GM18498 (cell line): Measurements from ENCODE around the gene NKAIN2.
"Not testable (repeated sequence)": the region's sequence is repeated elsewhere in the genome, so short reads cannot be mapped to it uniquely, and the experiment has no call there.

ENCODE experiments used
- ATAC-seq: cut with Tn5 transposase; IDR thresholded peaks from one replicate; pipeline ENCODE4 v1.9.1; 2021; ENCODE audit warnings: mild to moderate bottlenecking, moderate library complexity; ENCODE audit not compliant: unreplicated experiment

NKAIN2 gene

GRCh38 chr6:124737804-124738203 is 934.1 kb downstream of the NKAIN2 start:
- ATAC-seq: not testable (repeated sequence)

GRCh38 chr6:124738482-124738881 is 934.8 kb downstream of the NKAIN2 start:
- no peak for ATAC-seq

- no peak for ATAC-seq
Measured at GRCh38 chr6:124741341-124741740, 937.7 kb downstream of the NKAIN2 start.

- ATAC-seq: no peak
Measured at GRCh38 chr6:124742971-124743370, 939.3 kb downstream of the NKAIN2 start.

- no peak for ATAC-seq
Measured at GRCh38 chr6:124743420-124743819, 939.8 kb downstream of the NKAIN2 start.

GRCh38 chr6:124747349-124747748 is 943.7 kb downstream of the NKAIN2 start:
- no peak for ATAC-seq

- ATAC-seq: no peak
Measured at GRCh38 chr6:124748778-124749177, 945.1 kb downstream of the NKAIN2 start.

GRCh38 chr6:124753001-124753400 is 949.3 kb downstream of the NKAIN2 start:
- no peak for ATAC-seq

GRCh38 chr6:124753562-124754105 is 950.0 kb downstream of the NKAIN2 start:
- ATAC-seq: no peak

GRCh38 chr6:124755321-124755720 is 951.7 kb downstream of the NKAIN2 start:
- ATAC-seq: no peak

- no peak for ATAC-seq
Measured at GRCh38 chr6:124757560-124757959, 953.9 kb downstream of the NKAIN2 start.

- no peak for ATAC-seq
Measured at GRCh38 chr6:124758663-124759062, 955.0 kb downstream of the NKAIN2 start.

GRCh38 chr6:124765280-124765679 is 961.6 kb downstream of the NKAIN2 start:
- ATAC-seq: no peak

- no peak for ATAC-seq
Measured at GRCh38 chr6:124768224-124768623, 964.6 kb downstream of the NKAIN2 start.

GRCh38 chr6:124769811-124770544 is 966.3 kb downstream of the NKAIN2 start:
- ATAC-seq: no peak

- ATAC-seq: no peak
Measured at GRCh38 chr6:124770784-124771183, 967.1 kb downstream of the NKAIN2 start.

- no peak for ATAC-seq
Measured at GRCh38 chr6:124772733-124773319, 969.2 kb downstream of the NKAIN2 start.

- ATAC-seq: no peak
Measured at GRCh38 chr6:124775121-124775520, 971.5 kb downstream of the NKAIN2 start.

- ATAC-seq: no peak
Measured at GRCh38 chr6:124777863-124778262, 974.2 kb downstream of the NKAIN2 start.

GRCh38 chr6:124780623-124781022 is 977.0 kb downstream of the NKAIN2 start:
- no peak for ATAC-seq

- ATAC-seq: no peak
Measured at GRCh38 chr6:124783344-124783743, 979.7 kb downstream of the NKAIN2 start.

GRCh38 chr6:124791156-124791555 is 987.5 kb downstream of the NKAIN2 start:
- no peak for ATAC-seq
